HL-60/S4 treated with retinoic acid at 250 ng/mL for 4 days and 3 days (cell line): ENCODE data around the gene NSUN4.
"Not testable (repeated sequence)": the region's sequence is repeated elsewhere in the genome, so short reads cannot be mapped to it uniquely, and the experiment has no call there.

Experiments used
- in situ Hi-C: fragments of 300-500 bp; cut with MboI; formaldehyde crosslinking; loops from 2 replicates; pipeline ENCODE4 v1.7.0; 2022; ENCODE audit warnings: low sequenced_read_pairs

NSUN4 gene

DNA sequence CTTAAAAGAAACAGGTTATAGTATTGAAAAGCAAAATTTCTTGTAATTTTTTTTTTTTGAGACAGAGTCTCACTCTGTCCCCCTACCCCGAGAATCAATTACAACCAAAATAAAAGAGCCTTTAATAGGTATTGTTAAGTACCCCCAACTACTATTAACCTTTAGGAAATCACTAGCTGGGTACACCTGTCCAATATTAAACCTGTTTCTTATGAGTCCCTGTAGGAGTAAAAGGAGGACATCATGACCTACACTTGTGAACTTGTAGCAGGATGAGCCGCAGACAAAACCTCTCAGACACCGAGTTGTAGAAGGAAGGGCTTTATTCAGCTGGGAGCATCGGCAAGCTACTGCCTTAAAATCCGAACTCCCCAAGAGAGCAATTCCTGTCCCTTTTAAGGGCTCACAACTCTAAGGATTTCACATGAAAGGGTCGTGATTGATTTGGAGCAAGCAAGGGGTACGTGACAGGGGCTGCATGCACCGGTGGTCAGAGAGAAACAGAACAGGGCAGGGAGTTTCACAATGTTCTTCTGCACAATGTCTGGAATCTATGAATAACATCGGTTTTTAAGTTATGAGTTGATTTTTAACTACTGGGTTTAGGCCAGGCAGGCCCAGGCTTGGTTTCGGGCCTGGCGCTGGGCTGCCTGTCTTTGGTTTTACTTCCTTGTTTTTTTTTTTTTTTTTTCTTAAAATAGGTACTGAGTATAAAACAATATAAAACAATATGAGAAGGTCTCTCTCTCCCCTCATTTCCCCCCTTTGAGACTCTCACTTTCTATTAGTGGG is 15.1 kb upstream of the NSUN4 start:
- in situ Hi-C loops: not testable (repeated sequence)

DNA sequence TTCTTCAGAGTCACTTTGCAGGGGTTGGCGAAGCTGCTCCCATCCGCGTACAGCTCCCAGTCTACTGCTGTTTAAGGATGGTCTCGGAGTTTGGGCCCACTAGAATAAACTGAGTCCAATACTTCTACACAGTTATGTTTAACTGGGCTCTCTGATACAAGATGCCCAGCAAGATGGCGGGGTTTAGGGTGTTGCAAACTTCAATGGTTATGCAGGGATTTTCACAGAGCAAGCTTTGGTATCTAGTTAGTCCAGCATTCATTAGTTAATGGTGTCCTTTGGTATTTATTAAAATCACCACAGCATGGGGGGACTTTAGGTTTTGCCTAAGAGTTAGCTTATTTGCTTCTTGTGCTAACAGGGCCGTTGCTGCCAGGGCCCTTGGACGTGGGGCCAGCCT is 12.4 kb upstream of the NSUN4 start:
- in situ Hi-C loops: not testable (repeated sequence)

DNA sequence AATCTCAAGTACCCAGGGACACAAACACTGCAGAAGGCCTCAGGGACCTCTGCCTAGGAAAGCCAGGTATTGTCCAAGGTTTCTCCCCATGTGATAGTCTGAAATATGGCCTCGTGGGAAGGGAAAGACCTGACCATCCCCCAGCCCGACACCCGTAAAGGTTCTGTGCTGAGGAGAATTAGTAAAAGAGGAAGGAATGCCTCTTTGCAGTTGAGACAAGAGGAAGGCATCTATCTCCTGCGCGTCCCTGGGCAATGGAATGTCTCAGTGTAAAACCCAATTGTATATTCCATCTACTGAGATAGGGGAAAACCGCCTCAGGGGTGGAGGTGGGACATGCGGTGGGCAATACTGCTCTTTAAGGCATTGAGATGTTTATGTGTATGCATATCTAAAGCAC is 10.8 kb upstream of the NSUN4 start:
- in situ Hi-C loops: not testable (repeated sequence)

DNA sequence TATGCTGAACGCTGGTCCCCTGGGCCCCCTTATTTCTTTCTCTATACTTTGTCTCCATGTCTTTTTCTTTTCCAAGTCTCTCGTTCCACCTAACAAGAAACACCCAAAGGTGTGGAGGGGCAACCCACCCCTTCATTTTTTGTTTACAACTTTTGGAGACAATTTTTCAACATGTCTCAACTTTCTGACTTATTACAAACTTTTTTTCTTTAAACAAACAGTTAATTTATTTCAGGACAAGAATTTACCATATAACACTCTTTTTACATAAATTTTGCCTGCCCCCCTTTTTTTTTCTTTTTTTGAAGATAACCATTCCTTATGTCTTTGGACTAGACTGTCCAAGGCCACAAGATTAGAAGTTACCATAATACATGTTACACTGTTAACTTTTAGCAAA is 10.2 kb upstream of the NSUN4 start:
- in situ Hi-C loops: not testable (repeated sequence)

DNA sequence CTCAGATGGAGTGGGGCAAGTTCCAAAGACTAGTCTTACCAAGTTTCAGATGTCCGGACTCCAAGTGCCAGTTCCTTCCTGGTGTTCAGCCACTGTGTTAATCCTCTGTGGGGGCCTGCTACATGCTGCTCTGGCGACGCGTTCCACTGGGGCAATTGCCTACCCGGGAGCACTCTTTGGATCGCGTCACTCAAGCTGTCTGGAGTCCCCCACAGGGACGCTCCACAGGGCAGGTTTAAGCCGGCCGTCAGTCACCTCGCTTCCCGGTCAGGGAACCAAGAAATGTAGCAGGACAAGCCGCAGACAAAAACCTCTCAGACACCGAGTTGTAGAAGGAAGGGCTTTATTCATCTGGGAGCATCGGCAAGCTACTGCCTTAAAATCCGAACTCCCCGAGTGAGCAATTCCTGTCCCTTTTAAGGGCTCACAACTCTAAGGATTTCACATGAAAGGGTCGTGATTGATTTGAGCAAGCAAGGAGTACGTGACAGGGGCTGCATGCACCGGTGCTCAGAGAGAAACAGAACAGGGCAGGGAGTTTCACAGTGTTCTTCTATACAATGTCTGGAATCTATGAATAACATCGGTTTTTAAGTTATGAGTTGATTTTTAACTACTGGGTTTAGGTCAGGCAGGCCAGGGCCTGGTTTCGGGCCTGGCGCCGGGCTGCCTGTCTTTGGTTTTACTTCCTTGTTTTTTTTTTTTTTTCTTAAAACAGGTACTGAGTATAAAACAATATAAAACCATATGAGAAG is 8.6 kb upstream of the NSUN4 start:
- in situ Hi-C loops: not testable (repeated sequence)

DNA sequence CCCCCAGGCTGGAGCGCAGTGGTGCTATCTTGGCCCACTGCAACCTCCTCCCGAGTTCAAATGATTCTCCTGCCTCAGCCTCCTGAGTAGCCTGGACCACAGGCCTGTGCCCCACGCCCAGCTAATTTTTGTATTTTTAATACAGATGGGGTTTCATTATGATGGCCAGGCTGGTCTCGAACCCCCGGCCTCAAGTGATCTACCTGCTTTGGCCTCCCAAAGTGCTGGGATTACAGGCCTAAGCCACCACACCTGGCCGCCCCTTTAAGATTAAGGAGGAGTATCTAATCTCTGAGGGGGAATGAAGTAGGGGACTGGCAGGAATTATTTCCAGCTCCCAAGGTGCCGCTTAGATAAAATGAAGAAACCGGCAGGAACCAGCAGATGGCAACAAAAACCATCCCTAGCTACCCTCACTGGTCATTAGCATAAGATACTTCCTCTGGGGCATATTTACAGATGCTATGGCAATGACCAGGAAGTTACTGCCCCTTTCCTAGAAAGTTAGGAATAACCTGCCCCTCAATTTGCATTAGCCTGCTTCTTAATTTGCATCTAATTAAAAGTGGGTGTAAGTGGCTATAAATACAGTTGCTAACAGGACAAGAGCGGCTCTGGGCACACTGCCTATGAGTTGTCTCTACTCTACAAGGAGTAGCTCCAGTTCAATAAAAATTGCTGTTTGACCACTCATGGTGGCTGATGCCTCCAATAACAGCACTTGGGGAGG is 7.1 kb upstream of the NSUN4 start:
- in situ Hi-C loops: no loop called here

DNA sequence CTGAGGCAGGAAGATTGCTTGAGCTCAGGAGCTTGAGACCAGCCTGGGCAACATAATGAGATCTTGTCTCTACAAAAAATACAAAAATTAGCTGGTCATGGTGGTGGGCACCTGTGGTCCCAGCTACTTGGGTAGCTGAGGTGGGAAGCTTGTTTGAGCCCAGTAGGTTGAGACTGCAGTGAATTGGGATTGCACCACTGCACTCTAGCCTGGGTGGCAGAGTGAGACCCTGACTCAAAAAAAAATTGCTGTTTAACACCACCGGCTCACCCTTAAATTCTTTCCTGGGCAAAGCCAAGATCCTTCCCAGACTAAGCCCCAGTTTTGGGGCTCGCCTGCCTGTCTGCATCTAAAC is 6.6 kb upstream of the NSUN4 start:
- in situ Hi-C loops: no loop called here

DNA sequence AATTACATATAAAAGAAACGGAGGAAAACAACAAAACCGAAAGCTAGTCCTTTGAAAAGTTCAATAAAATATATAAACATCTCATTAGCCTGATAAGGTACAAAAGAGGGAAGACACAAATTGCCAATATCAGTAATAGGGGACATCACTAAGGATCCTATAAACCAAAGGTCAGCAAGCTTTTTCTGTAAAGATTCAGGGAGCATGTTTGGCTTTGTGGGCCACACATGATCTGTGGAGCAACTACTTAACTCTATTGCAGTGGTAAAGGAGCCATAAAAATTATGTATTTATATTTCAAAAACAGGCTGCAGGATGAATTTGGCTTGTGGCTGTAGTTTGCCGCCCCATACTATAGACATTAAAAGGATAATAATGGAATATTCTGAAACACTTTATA is 5.5 kb upstream of the NSUN4 start:
- in situ Hi-C loops: no loop called here

DNA sequence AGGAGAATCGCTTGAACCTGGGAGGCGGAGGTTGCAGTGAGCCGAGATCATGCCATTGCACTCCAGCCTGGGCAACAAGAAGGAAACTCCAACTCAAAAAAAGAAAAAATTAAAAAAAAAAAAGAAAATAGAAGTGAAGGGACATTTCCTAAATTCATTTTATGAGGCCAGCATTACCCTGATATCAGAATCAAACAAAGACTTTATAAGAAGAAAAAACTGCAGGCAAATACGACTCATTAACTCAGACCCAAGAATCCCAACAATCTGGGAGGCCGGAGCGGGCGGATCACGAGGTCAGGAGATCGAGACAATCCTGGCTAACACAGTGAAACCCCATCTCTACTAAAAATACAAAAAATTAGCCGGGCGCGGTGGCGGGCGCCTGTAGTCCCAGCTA is 3.2 kb upstream of the NSUN4 start:
- in situ Hi-C loops: not testable (repeated sequence)

DNA sequence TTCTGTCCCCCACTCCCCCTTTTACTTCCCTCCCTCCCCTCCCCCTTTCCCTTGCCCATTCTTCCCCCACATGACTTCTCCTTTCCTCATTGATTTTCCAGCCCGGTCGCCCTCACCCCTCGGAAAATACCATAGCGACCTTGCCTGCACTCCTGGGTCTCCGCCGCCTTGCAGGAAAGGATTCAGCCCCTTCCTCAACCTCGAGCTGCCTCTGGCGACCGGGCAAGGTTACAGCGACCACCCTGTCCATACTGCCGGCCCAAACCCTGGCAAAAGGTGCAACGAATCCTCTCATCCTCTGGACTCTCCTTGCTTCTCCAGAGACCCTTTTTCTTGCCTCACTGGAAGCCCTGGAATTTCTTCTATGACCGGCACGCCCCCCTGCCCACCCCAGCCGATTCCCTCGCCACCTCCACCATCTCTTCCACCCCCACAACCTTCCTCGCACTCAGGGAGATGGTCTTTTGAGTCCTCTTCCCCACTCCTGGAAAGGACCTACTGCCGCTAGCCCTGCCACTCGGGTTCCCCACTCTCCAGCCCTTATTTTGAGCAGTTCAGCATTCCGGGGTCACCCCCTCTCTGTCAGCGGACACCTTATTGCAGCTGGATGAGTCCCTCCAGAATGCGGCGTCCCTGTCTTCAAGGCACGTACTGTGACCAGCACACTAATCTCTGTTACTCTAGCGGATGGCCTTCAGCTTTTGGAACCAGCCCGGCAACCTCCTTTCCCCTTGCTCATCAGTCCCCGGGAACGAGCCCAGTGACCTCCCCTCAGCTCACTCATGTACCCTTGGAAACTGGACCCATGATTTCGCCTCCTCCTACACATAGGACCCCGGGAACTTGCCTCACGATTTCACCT is 846 bp downstream of the NSUN4 start:
- in situ Hi-C loops: no loop called here

DNA sequence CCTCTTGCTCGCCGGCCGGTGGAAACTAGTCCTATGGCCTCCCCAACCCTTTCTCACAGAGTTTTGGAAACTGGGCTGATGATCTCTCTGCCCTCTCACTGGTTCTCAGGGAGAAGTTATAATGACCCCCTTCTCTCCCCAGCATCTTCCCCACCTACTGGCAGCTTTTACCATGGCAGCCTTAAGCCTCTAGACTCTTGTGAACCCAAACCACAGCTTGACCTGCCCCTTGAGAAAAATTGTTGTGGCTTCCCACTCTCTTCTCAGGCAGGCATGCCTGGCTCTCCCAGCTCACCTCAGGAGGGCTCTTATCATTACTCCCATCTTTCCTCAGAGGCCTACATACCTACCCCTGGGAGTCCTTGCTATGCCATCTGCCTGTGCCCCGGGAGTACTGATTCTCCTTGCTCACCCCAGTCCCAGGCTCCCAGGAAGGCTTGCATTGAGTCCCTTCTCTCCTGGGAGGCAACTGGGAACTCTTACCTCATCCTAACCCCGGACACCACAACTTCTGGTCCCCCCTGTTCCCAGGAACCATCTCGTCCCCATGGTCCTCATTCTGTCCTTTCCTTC is 1.6 kb downstream of the NSUN4 start:
- in situ Hi-C loops: no loop called here

DNA sequence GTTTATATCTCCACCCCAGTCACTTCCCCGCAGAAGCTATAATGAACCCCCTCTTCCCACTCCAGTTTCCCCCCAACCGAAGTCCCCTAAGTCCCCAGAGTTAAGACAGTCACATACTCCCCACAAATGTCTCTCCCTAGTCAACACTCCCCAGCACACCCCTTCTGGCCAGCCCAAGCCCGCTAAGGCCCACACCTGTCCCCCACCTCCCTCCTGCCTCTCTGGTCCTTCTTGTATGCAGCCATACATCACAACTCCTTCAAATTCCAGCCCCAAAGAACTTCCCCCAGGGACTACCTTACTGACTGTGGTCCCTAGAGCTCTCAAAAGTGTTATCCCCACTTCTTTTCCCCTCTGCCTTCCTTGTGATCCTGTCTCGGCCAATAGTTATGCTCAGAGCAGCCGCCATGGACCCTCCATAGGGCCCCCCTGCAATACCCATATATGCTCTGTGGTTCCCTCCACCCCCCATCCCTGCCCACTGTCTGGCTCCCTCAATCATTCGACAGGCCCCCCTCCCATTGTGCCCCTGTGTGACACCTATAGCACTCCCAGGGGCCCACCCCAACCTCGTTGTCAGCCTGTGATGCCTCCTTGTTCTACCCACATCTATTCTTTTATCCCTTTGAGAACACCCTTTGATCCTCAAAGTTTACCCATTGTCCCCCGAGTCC is 2.2 kb downstream of the NSUN4 start:
- in situ Hi-C loops: no loop called here

DNA sequence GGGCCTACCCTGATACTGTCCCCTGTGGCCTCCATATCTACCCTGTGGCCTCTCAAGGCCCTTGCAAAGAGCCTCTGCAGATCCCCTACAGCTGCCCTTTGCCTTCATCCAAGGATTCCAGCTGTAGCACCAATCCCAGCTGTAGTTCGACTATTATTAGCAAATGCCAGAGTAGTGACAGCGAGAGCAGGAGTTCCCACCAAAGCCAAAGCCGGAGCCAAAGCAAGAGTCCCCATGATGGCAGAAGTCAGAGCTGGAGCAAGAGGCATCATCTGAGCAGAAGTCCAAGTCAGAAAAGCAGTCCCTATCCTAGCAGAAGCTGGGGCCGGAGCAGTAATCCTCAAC is 2.7 kb downstream of the NSUN4 start:
- in situ Hi-C loops: no loop called here

DNA sequence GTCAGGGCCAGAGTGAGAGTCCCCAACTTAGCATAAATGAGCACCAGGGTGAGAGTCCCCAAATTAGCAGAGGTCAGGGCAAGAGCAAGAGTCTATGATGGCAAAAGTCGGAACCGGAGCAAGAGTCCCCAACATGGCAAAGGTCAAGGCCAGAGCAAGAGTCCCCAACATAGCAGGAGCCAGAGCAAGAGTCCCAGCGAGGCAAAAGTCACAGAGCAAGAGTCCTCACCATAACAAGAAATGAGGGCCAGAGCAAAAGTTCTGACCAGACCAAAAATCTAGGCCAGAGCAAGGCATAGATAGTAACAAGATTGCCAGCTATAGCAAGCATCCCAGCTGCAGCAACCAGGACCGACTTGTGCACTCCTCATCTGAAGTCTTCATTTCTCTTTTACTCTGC is 3.1 kb downstream of the NSUN4 start:
- in situ Hi-C loops: no loop called here

DNA sequence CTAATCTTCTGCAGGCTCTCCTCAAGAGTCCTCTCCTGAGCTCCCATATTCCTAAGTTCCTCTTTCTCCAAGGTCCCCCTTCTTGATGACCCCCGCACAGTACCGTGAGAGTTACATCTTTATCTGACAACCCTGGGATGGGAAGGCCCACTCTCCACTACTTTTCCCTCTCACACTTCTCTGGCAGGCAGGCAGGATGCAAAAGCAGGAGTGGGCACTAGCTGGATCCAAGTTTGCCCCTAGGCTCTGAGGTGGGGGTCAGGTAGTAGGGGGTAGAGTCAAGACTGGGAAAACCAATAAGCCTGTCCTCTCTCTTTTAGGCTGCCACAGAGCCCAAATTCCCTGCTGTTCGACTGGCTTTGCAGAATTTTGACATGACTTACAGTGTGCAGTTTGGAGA is 3.9 kb downstream of the NSUN4 start:
- in situ Hi-C loops: no loop called here

DNA sequence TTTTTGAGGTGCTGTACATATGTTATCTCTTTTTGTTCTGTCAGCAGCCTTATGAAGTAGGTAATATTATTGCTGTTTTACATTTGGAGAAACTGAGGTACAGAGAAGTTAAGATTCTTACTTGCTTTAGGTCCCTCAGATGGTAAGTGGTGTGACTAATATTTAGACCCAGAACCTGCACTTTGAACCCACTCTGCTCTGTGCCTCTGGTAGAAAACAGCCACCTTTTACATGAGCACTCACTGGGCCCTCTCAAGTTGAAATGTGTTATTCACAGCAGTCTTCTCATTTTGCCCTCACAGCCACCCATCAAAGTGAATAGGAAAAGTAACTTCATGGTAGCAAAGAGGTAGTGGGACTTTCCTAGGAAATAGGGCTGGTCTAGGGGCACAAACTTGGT is 4.7 kb downstream of the NSUN4 start:
- in situ Hi-C loops: no loop called here

DNA sequence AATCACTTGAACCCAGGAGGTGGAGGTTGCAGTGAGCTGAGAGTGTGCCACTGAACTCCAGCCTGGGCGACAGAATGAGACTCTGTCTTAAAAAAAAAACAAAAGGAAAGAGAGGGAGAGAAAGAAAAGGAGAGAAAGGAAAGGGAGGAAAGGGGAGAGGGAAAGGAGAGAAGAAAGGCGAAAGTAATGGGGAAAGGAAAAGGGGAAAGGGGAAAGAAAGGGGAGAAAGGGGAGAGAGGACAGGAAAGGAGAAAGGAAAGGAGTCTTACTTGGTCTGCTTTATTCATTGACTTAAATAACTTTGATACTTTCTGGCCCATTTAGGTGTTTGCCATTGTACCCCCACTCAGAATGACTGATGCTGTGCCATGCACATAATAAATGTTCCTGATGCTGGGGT is 11.8 kb downstream of the NSUN4 start:
- in situ Hi-C loops: no loop called here

DNA sequence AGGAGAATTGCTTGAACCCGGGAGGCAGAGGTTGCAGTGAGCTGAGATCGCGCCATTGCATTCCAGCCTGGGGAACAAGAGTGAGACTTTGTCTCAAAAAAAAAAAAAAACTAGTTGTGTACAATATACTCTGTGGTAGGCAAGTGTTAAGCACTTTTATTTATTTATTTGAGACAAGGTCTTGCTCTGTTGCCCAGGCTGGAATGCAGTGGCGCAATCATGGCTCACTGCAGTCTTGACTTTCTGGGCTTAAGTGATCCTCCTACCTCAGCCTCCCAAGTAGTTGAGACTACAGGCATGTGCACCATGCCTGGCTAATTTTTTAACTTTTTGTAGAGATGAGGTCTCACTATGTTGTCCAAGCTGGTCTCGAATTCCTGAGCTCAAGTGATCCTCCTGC is 15.3 kb downstream of the NSUN4 start:
- in situ Hi-C loops: not testable (repeated sequence)

DNA sequence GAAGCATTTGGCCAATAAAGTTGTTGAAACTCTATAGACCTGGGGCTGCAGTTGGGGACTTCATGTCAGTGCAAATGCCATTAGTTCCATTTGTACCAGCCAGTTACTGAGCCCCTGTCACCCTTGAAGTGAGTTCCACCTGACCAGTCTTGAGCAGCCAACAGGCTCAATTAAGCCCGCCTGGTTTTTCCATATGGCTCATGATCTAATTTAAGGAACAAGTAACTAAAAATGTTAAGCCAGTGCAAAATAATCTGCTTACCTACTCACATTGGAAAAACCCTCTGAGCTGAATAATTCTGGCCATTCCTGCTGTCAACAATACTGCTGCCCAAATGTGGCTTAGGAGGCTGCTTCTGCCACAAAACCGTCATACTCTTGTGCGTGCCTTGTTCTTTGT is 21.6 kb downstream of the NSUN4 start:
- in situ Hi-C loops: no loop called here

DNA sequence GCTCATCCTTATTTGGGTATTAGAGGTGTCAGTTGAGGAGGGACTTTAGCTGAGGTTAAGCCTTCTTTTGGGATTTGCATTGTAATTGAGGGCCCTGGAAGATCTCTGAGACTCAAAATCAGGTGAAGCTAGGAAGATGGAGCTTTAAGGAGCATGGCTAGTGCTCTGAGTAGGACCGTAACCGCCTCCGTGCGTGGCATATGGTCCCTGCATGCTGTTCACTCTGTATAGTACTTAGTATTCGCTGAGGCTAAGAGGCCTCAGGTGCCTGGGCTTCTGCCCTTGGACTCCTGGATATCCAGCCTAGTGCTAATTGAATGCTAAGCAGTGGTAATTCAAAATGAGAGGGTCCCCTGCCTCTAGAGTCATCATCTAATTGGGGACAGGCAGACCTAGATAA is 22.5 kb downstream of the NSUN4 start:
- in situ Hi-C loops: no loop called here
